HK-2 (cell line): ENCODE results near the gene EPHA8.

Experiments
- DNase-seq: peaks from one replicate; pipeline ENCODE4 v3.0.0-alpha.2; 2018; ENCODE audit not compliant: unreplicated experiment

The EPHA8 gene

DNA sequence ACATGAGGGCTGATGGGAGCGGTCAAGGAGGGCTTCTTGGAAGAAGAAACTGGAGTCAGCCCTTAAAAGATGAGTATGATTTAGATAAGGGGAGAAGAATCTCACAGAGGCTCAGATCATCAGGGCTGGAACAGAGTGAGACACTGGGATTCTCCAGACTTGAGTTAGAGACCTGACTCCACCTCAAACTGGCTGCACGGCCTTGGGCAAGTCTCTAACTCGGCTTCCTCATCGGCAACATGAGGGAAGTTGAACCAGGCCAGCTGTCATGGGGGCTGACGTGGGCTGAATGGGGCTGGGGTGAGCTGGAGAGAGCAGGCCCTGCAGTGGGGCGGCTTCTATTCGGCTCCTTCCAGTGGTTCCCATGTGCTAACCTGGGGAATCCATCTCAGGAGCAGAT lies 82.6 kb downstream of the EPHA8 start:
- no peak for DNase-seq

DNA sequence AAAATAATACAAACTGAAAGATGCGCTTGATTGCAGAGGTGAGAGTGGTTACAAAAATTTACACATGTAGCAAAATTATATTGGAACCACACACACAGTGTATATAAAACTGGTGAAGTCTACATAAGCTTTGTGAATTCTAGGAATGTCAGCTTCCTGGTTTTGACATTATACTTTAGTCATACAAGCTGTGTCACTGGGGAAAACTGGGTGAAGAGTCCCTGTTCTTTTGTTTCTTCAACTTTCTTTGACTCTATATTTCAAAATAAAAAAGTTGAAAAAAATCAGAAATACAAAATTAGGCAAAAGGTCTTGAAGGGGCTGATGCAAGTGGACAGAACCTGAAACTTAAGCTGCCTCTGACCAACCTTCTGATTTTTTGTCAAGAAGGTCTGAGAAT lies 83.1 kb downstream of the EPHA8 start:
- DNase-seq = no peak

DNA sequence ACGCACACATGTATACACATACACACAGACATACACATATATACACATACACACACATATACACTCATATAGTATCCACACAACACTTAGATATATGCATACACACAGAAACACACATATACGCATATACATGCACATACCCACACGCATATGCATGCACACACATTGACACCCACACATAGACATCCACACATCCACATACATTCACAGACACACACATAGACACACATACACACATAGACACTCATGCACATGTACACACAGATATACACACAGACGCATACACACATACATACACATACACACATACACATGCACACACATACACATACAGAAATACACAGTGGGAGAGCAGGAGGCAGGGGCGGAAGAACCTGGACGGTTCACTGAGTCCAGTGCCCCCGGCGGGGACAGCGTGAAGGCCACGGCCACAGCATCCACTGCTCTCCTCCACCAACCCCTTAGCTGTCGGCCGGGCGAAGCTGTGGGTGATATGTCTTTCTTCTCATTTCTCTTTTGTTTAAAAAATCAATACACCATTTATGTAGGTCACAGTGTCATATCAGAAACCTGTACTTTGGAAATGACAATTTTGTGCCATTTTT lies 86.9 kb downstream of the EPHA8 start:
- no peak for DNase-seq

DNA sequence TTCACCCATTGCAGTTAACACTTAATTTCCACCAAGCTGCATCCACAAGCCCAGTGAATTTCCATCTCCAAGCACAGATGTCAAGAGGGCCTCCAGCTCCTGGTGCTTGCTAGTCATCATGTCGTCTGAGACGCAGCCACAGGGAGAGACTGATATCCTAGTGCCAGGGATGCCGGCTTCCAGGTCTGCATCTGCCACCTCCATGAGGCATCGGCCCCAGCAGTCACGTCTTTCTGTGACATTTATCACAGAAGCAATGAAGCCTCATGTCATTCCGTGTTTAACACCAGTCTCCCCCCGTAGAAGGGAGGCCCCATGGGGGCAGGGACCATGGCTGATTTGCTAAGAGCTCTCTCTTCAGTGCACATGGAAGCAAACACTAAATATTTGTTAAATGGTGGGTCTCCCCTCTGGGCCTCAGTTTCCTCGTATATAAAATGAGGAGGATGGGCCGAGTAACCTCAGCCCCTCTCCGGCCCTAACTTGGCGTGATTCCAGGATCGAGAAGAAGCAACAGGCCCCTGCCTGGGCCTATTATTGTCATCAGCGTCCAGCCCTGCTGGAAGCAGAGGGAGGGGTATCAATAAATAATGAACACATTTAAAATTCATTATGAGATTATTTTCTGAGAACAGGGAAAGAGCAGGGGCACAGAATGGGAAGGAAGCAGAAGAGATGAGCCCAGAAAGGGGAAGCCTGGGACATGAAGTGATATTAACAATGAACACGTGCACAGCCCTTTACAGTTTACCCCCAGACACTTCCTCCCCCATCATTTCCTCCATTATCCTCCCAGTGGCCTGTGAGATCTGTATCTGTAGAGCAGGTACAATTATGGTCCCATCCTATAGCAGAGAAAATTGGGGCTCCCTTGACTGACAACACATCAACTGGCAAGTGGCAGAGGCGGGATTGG lies 88.9 kb downstream of the EPHA8 start:
- no peak for DNase-seq

DNA sequence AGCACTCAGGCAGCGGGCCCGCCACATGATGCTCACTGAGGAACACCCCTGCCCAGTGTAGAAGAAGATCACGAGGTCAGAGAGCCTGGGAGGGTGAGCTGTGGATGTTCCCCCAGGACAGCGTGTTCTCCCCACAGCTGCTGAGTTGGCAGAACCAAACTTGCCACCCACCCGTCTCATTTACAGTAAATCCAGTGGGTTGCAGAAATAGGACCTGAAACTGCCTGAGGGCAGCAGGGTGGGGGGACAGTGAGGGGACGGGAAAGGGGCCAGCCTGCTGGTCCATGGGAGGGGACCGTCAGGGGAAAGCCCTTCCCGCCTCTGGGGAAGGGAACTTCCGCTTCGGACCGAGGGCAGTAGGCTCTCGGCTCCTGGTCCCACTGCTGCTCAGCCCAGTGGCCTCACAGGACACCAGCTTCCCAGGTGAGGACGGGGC lies 89.6 kb downstream of the EPHA8 start, which contains the start of gene C1QB:
TSS of gene C1QB (plus strand) at position 356 of the 436 bp plus-strand sequence. CDS start 6,227 bp downstream, outside the sequence.
- DNase-seq = no peak
